Osteocyte (in vitro differentiated cells): ENCODE measurements around the gene PLXNA4. TPM values are rescaled to one million over a fixed set of nuclear protein-coding genes. Genes with fewer than 3 reads are reported as not detected.

Experiments
- DNase-seq: peaks from one replicate; pipeline ENCODE4 v3.0.0; 2021; ENCODE audit warnings: mixed read lengths; ENCODE audit not compliant: unreplicated experiment; ENCODE audit errors: extremely low spot score
- H3K27ac Mint-ChIP-seq: one replicate; pipeline ENCODE4 v1.8.0; 2021; ENCODE audit warnings: mild to moderate bottlenecking, mixed read lengths; ENCODE audit not compliant: unreplicated experiment
- H3K27me3 Mint-ChIP-seq: one replicate; pipeline ENCODE4 v1.8.0; 2021; ENCODE audit warnings: mixed read lengths; ENCODE audit not compliant: unreplicated experiment
- H3K36me3 Mint-ChIP-seq: one replicate; pipeline ENCODE4 v1.8.0; 2021; ENCODE audit warnings: mixed read lengths; ENCODE audit not compliant: unreplicated experiment
- H3K4me1 Mint-ChIP-seq: one replicate; pipeline ENCODE4 v1.8.0; 2021; ENCODE audit warnings: mixed read lengths; ENCODE audit not compliant: unreplicated experiment
- H3K4me3 Mint-ChIP-seq: one replicate; pipeline ENCODE4 v1.8.0; 2021; ENCODE audit warnings: mild to moderate bottlenecking, moderate library complexity, mixed read lengths; ENCODE audit not compliant: unreplicated experiment
- H3K9me3 Mint-ChIP-seq: one replicate; pipeline ENCODE4 v1.8.0; 2021; ENCODE audit warnings: mixed read lengths; ENCODE audit not compliant: unreplicated experiment
- CTCF ChIP-seq: fragments of 200-600 bp; sonication (generic); IDR thresholded peaks from 2 replicates; pipeline ENCODE4 v1.5.0; 2021; ENCODE audit warnings: antibody characterized with exemption, mild to moderate bottlenecking, moderate library complexity
- total RNA-seq: library from RNA; stranded (reverse); gene quantifications from 2 replicates; pipeline ENCODE4 v1.2.1, GENCODE V29; 2021

PLXNA4 gene
- total RNA-seq, 1 donor from 2014 or later: 59.0 TPM

GRCh38 chr7:132242192-132242812, 334.0 kb downstream of the PLXNA4 start:
- H3K27ac Mint-ChIP-seq: no peak overlapping the region
- no peak for TF ChIP-seq CTCF
- peaks cover 13% of the 10 kb centered on the region for H3K36me3 Mint-ChIP-seq
- no peak for DNase-seq
- H3K27me3 Mint-ChIP-seq: peaks cover 2% of the 10 kb centered on the region
- H3K4me1 Mint-ChIP-seq: peaks cover 12% of the 10 kb centered on the region
- peaks cover 7% of the 10 kb centered on the region for H3K9me3 Mint-ChIP-seq
- no peak overlapping the region for H3K4me3 Mint-ChIP-seq

GRCh38 chr7:132240821-132241422, 335.3 kb downstream of the PLXNA4 start:
- H3K36me3 Mint-ChIP-seq: peaks cover 6% of the 10 kb centered on the region
- no peak for DNase-seq
- H3K27me3 Mint-ChIP-seq: peaks cover 2% of the 10 kb centered on the region
- H3K27ac Mint-ChIP-seq: no peak overlapping the region
- no peak overlapping the region for H3K4me3 Mint-ChIP-seq
- H3K9me3 Mint-ChIP-seq: peaks cover 7% of the 10 kb centered on the region
- TF ChIP-seq CTCF: no peak
- peaks cover 12% of the 10 kb centered on the region for H3K4me1 Mint-ChIP-seq

- Mint-ChIP-seq H3K27ac (no peak overlapping the region), H3K4me1 (peaks cover 12% of the 10 kb centered on the region), H3K9me3 (peaks cover 2% of the 10 kb centered on the region), H3K36me3 (peaks cover 8% of the 10 kb centered on the region), H3K4me3 (no peak overlapping the region), H3K27me3 (peaks cover 2% of the 10 kb centered on the region)
- DNase-seq: no peak
- no peak for TF ChIP-seq CTCF
Observed at GRCh38 chr7:132240262-132240661, 336.0 kb downstream of the PLXNA4 start.

- no peak for TF ChIP-seq CTCF
- Mint-ChIP-seq H3K27me3 (peaks cover 2% of the 10 kb centered on the region), H3K9me3 (no peaks in the 10 kb centered on the region), H3K4me3 (no peak overlapping the region), H3K27ac (no peak overlapping the region), H3K4me1 (peaks cover 14% of the 10 kb centered on the region), H3K36me3 (peaks cover 11% of the 10 kb centered on the region)
- no peak for DNase-seq
Observed at GRCh38 chr7:132239422-132239994, 336.8 kb downstream of the PLXNA4 start.

- H3K27me3 Mint-ChIP-seq: no peaks in the 10 kb centered on the region
- no peak for TF ChIP-seq CTCF
- peaks cover 2% of the 10 kb centered on the region for H3K4me1 Mint-ChIP-seq
- peaks cover 21% of the 10 kb centered on the region for H3K36me3 Mint-ChIP-seq
- no peak overlapping the region for H3K4me3 Mint-ChIP-seq
- no peak overlapping the region for H3K27ac Mint-ChIP-seq
- H3K9me3 Mint-ChIP-seq: no peaks in the 10 kb centered on the region
- DNase-seq: no peak
Observed at GRCh38 chr7:132234711-132235110, 341.6 kb downstream of the PLXNA4 start.
